Measurements from ENCODE around the gene MDFI. TPM values are rescaled to one million over a fixed set of nuclear protein-coding genes. Genes with fewer than 3 reads are reported as not detected.

Gene MDFI
- total and polyA plus RNA-seq, 9 of the 15 experiments (the other 6 are each of a cell fraction or from before 2014, with no cell fraction given): not detected

DNA sequence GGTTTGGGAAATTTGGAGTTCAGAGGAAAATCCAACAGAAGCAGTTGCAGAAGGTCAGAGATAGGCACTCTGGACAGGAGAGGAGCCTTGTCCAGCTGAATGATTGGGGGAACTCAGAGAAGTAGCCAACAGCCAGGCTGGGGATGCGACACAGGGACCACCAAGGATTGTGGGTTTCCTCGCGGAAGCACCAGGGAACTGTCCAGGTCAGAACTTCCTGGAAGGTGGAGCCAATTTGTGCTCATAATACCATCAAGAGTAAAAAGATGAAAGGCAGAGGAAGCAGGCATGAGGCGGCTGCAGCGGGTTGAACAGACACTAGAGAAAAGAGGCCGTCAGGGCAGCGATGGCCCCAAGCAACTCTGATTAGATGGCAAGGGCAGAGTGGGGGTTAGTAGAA, 33.7 kb downstream of the MDFI start:
- Histone ChIP-seq H3K36me3 (ENCODE audit: control insufficient read depth, insufficient read depth, low read length) (no peaks in the 10 kb centered on the region), H3K9ac (ENCODE audit: insufficient read depth in 1 of 2, low read depth in 2 of 2, low read length in 2 of 2) (no peak overlapping the region), H3K79me2 (ENCODE audit: control insufficient read depth, insufficient read depth, low read length) (no peaks in the 10 kb centered on the region), H4K20me1 (replicated peaks; ENCODE audit: control insufficient read depth, insufficient read depth, low read length) (peaks cover 3% of the 10 kb centered on the region; the same call in 1 of the 2 replicates), H3K9me1 (ENCODE audit: control insufficient read depth, insufficient read depth, low read length) (no peaks in the 10 kb centered on the region), H3K9me3 (replicated peaks; ENCODE audit: control insufficient read depth, insufficient read depth, low read depth, low read length) (no peaks in the 10 kb centered on the region), H3K4me2 (ENCODE audit: insufficient read depth, low read length) (no peak overlapping the region), H3K27me3 (ENCODE audit: control insufficient read depth in 2 of 2, insufficient read depth in 2 of 2, low read length in 2 of 2) (peaks cover 24 to 52% of the 10 kb centered on the region in 2 experiments; a peak in 4 of 5 replicates), H2AFZ (ENCODE audit: low read depth, low read length) (no peak overlapping the region), H3K4me1 (replicated peaks in 1 of 2; ENCODE audit: control insufficient read depth in 2 of 2, insufficient read depth in 2 of 2, low read length in 2 of 2) (no peaks in the 10 kb centered on the region), H3K27ac (ENCODE audit: extremely low read depth, low read depth, low read length) (no peak overlapping the region), H3K4me3 (no peak overlapping the region)
- CTCF ChIA-PET (ENCODE audit: low intra/inter-chr PET ratio): no interaction called here
- in situ Hi-C loops (cut with MboI) (no loop called here), intact Hi-C loops (cut with micrococcal nuclease) (no loop called here)
- FAIRE-seq: no peak
- POLR2A ChIA-PET: no interaction called here
- no TSS peak for BruUV-seq (replicated peaks)
- under 1% methylated on average over 7 of the region's 7 CpGs for WGBS (ENCODE audit: insufficient coverage, low coverage, missing lambda C conversion rate)
- no peak for DNase-seq (ENCODE audit: extremely low read depth in 1 of 4, low spot score in 3 of 4)
- no peak for ATAC-seq
- TF ChIP-seq ZNF23 (CRISPR knock-in tag; IDR thresholded peaks at IDR 0.05) (no peak), SREBF2 (CRISPR knock-in tag; IDR thresholded peaks at IDR 0.05) (no peak), E2F3 (CRISPR knock-in tag; IDR thresholded peaks at IDR 0.05) (no peak), MTA2 (IDR thresholded peaks at IDR 0.05; ENCODE audit: low read depth) (no peak), REST (IDR thresholded peaks at IDR 0.05; ENCODE audit: borderline replicate concordance) (0 out of 2 replicates have a peak, but pooled peaks have one; percentile 20), REST (CRISPR knock-in tag; IDR thresholded peaks at IDR 0.05; ENCODE audit: low read depth) (no peak)
